ENCODE data around the gene CDH4. TPM values are rescaled to one million over a fixed set of nuclear protein-coding genes. Genes with fewer than 3 reads are reported as not detected.

The CDH4 gene
- total RNA-seq, 1 experiment from 2014 or later, result 3.9 TPM

DNA sequence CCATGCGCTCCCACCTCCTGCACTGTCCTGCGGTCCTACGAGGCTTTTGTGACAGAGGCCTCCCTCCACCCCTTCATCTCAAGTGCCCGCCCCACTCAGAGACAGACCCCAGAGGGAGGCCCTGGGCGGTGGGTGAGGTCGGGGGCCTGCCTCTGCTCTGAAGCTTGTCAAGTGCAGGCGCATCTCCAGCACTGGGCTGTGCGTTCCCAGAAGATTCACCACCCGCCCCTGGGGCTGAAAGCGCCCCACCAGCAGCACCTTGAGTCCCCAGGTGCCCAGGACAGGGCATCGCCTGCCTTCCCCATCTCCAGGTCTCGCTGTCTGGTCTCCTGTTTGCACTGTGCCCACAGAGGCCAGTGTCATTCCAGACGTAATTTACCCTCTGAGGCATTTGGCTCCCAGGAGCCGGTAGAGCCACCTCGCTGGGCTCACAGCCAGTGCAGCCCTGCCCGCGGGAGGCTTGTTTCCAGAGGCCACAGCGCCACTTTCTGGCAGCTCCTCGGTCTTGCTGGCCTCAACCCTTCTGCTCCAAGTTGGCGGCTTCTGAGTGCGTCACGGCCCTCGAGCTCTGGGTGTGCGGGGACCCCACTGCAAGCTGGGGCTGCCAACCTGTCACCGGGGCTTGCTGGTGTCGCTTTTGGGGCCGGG, 622.5 kb downstream of the CDH4 start:
- peak; percentile 92 for DNase-seq
- Histone ChIP-seq H3K36me3 (replicated peaks; ENCODE audit: control insufficient read depth, insufficient read depth, low read length) (no peaks in the 10 kb centered on the region), H3K4me3 (ENCODE audit: insufficient read depth, low read depth, low read length) (no peak overlapping the region)

DNA sequence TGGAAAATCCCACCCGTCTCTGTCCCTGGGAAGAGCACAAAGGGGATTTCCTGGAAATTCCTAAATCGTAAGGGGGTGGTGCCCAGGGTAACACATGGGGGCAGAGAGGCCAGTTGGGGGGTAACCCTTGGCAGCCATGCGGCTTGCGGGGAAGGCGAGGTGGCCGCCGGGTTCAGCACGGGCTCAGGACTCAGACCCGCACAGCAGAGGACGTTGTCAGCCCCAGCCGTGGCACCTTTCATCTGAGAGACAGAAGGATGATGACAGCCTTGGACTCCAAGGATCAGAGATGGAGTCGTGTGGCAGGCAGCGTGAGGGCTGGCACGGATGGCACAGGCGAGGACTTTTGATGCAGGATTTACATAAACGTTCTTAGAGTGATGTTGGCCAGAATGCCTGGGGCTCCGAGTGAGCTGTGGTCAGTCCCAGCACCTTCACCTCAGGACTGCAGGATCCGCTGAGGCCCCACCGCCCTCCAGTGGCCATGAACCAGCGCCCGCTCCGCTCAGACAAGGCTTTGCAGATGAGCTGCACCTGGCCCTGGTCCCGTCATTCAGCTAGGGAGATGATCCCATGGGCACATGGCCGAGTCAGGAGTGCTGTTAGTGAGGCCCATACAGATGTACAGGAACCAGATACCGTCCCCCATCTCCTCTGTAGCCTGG, 623.3 kb downstream of the CDH4 start:
- no peak overlapping the region for H3K4me3 ChIP-seq (ENCODE audit: insufficient read depth, low read depth, low read length)
- DNase-seq, result peak; percentile 80
- H3K36me3 ChIP-seq (replicated peaks; ENCODE audit: control insufficient read depth, insufficient read depth, low read length), result no peaks in the 10 kb centered on the region

More for the DNA sequence above, 622.5 kb downstream of the CDH4 start:
- no peaks in the 10 kb centered on the region for H3K27me3 ChIP-seq (ENCODE audit: control insufficient read depth, insufficient read depth, low read length)

DNA sequence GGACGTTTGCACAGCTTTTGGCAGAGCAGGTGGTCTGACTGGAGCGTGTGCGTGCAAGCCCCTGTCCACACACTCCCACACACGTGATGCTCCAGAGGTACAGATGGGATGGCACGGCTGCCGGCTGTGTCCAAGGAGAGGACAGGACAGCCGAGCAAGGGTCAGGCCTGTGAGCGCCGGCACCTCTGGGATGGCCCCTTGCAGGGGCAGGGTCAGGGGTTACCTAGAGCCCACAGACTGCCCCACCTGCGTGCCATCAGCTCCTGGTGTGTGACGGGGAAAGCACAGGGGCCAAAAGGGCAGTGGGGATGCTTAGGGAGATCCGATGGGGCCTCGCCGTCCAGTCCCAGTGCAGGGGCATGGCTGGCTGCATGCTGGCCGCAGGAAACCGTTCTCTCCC, 623.9 kb downstream of the CDH4 start:
- no peaks in the 10 kb centered on the region for H3K36me3 ChIP-seq (replicated peaks; ENCODE audit: control insufficient read depth, insufficient read depth, low read length)
- no peaks in the 10 kb centered on the region for H3K27me3 ChIP-seq (ENCODE audit: control insufficient read depth, insufficient read depth, low read length)
- no peak for DNase-seq
- H3K4me3 ChIP-seq (ENCODE audit: insufficient read depth, low read depth, low read length), result no peak overlapping the region

More for the DNA sequence above, 623.3 kb downstream of the CDH4 start:
- H3K27me3 ChIP-seq (ENCODE audit: control insufficient read depth, insufficient read depth, low read length), result no peaks in the 10 kb centered on the region

DNA sequence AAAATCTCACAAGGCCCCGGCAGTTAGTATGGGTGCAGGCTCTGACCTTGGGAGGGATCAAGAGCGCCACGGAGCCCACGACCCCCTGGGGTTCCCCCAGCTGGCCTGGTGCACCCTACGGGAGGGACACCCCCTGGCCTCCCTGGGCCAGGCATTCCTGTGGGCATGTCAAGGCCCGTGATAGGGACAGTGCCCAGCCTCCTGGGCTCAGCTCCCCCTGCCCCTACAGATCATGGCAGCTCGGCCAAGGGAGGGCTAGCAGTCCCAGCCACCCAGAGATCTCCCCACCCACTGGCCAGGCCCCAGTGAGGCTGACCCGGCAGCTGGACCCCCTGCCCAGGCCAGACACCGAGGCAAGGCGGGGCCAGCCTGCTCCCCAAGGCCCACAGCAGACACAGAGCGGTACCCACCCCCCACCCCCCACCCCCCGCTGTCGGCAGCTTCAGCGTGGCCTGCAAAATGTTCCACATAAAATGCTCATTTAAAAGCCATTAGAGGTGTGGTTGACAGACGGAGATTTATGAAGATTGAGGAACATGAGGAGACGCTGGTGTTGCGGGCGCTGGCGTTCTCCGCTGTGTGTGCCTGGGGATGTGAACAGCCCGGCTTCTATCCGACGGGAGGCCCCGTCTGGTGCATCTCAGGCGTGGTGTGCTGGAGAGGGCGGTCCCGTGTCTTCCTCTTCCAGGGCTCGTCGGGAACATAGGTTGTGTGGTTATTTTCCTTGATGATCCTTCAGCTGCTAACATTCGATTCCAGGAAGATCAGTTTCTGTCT, 625.1 kb downstream of the CDH4 start:
- DNase-seq, result no peak
- Histone ChIP-seq H3K36me3 (replicated peaks; ENCODE audit: control insufficient read depth, insufficient read depth, low read length) (no peaks in the 10 kb centered on the region), H3K27me3 (ENCODE audit: control insufficient read depth, insufficient read depth, low read length) (no peaks in the 10 kb centered on the region), H3K4me3 (ENCODE audit: insufficient read depth, low read depth, low read length) (no peak overlapping the region)

DNA sequence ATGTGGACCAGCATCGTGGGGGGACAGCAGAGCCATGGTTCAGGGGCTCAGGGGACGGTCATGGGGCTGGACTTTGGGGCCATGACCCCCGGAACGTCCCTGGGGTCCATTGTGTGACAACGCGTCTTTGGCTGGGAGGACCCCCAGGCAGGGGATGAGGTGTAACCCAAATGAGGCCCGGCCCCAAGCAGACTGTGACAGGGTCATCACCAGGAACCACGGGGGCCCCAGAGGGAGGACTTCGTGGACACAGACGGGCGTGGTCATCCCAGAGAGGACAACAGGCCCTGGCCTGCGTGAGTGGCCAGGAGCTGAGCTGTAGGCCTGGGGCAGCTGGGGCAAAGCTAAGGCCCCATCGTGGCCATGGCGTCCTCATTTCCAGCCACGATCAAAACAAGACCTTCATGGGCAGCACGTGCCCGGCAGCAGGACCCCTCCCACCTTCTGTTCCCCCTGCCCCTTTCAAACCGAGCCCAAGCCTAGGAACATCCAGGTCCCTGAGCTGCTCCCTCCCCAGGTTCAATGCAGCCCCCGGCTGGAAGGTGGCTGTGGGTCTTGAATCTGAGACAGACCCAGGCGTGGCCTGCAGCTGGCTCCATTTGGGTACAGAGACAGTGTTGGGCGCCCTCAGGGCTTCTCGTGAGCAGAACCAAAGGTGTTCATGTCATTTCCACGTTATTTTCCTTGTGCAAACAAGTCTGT, 625.9 kb downstream of the CDH4 start:
- Histone ChIP-seq H3K27me3 (ENCODE audit: control insufficient read depth, insufficient read depth, low read length) (no peaks in the 10 kb centered on the region), H3K36me3 (replicated peaks; ENCODE audit: control insufficient read depth, insufficient read depth, low read length) (no peaks in the 10 kb centered on the region), H3K4me3 (ENCODE audit: insufficient read depth, low read depth, low read length) (no peak overlapping the region)
- no peak for DNase-seq

DNA sequence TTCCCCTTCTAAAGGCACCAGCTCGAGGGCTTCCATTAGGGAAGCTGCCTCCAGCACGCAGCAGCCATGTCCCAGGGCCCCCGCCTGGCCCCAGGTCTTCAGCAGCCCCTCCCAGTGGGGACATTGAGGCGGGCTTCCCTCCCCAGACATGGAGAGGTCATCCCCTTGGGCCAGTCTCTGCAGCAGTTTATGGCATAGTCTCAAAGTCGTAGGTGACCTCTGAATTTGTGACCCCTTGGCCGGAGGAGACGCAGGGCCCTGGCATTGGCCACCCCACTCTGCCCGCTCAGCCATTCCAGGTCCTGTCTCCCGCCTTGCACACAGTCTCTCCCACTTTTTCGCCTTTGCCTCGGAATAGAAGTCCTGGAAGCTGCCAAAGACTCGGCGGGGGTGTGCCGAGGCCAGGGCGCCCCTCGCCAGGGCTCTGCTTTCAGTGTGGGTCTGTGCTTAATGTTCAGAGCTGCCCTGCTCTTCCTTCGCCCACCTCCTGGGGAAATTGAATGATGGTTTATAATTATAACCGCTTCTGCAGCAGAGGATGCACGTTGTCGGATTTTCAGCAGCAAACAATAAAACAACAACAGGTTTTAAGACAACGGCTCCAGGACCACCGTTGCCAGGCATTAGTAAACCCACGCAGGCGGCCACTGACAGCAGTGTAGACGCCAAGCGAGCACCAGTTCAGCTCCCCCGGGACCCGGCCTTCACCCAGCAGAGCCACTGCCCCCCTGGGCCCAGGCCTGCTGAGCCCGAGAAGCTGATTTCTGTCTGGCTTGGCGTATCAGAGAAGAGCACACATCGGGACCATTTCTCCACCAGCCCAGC, 626.6 kb downstream of the CDH4 start:
- Histone ChIP-seq H3K36me3 (replicated peaks; ENCODE audit: control insufficient read depth, insufficient read depth, low read length) (no peaks in the 10 kb centered on the region), H3K27me3 (ENCODE audit: control insufficient read depth, insufficient read depth, low read length) (no peaks in the 10 kb centered on the region), H3K4me3 (ENCODE audit: insufficient read depth, low read depth, low read length) (no peak overlapping the region)
- no peak for DNase-seq

DNA sequence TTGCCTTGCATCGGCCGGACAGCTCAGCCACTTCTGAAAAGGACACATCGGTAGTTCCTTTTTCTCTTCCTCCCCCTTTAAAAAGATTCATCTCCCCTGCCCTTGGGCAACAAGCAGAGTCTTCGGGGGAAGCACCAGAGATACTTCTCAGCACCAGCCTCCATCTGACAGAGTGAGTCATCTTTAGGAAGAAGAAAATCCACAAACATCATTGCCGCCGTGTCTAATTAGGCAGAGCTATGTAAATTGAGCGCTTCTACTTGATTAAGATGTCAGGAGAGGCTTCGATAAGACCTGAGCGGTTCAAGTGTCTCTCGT, 627.2 kb downstream of the CDH4 start:
- no peaks in the 10 kb centered on the region for H3K36me3 ChIP-seq (replicated peaks; ENCODE audit: control insufficient read depth, insufficient read depth, low read length)
- H3K27me3 ChIP-seq (ENCODE audit: control insufficient read depth, insufficient read depth, low read length), result no peaks in the 10 kb centered on the region
- no peak for DNase-seq
- no peak overlapping the region for H3K4me3 ChIP-seq (ENCODE audit: insufficient read depth, low read depth, low read length)

DNA sequence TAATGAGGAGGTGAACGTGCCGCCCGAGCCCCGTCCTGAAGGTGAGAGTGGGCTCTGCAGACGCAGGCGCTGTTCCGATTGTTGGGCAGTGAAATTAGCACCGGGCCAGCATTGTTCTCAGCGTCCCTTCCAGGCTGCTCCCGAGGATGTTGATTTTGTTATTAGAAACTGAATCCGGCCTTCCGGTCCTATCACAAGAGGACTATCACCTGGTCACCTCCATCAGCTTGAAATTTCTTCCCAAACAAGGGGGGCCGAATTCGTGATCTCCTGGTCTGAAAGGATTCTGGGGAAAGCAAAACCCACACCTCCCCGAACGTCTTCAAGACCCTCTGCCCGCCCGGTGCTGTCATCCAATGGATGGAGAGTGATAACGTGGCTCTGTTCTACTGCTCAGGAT, 627.6 kb downstream of the CDH4 start:
- Histone ChIP-seq H3K27me3 (ENCODE audit: control insufficient read depth, insufficient read depth, low read length) (no peaks in the 10 kb centered on the region), H3K36me3 (replicated peaks; ENCODE audit: control insufficient read depth, insufficient read depth, low read length) (no peaks in the 10 kb centered on the region), H3K4me3 (ENCODE audit: insufficient read depth, low read depth, low read length) (no peak overlapping the region)
- DNase-seq, result no peak

DNA sequence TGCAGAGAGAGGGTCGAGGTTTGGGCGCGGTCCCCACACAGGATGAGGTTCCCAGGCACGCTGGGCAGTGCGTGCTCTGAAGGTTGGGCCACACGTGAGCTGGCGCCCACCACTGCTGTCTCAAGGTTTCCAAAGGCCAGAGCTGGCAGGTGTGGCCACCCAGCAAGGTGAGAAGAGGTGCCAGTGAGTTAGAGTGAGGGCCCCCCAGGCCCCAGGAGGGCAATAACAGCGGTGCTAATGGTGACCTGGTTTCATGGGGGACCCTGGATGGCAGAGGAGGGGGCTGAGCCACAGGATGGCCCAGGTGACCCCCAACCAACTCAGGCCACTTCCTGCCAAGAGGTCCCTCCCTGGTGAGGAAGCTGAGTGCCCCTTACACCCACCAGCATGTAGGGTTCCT, 628.6 kb downstream of the CDH4 start:
- H3K36me3 ChIP-seq (replicated peaks; ENCODE audit: control insufficient read depth, insufficient read depth, low read length), result no peaks in the 10 kb centered on the region
- no peak for DNase-seq
- no peaks in the 10 kb centered on the region for H3K27me3 ChIP-seq (ENCODE audit: control insufficient read depth, insufficient read depth, low read length)
- H3K4me3 ChIP-seq (ENCODE audit: insufficient read depth, low read depth, low read length), result no peak overlapping the region

DNA sequence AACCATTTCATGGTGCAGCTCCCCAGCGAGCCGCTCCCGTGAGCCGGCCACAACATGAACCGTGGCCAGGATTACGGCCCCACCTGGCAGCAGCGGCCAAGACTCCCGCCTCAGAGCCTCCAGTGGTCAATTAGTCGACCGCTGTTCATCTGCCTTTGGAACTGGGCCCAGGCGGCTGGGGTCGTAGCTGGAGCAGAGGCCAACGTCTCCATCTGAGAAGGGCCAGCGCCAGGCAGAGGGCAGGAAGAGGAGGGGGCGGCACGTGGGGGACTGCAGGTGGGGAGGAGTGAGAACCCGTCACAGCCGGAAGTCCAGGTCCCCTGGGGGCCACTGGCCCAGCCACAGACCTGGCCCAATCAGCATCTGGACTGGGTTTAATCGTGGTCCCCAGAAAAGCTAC, 629.4 kb downstream of the CDH4 start:
- H3K36me3 ChIP-seq (replicated peaks; ENCODE audit: control insufficient read depth, insufficient read depth, low read length), result no peaks in the 10 kb centered on the region
- H3K4me3 ChIP-seq (ENCODE audit: insufficient read depth, low read depth, low read length), result no peak overlapping the region
- no peaks in the 10 kb centered on the region for H3K27me3 ChIP-seq (ENCODE audit: control insufficient read depth, insufficient read depth, low read length)
- no peak for DNase-seq

DNA sequence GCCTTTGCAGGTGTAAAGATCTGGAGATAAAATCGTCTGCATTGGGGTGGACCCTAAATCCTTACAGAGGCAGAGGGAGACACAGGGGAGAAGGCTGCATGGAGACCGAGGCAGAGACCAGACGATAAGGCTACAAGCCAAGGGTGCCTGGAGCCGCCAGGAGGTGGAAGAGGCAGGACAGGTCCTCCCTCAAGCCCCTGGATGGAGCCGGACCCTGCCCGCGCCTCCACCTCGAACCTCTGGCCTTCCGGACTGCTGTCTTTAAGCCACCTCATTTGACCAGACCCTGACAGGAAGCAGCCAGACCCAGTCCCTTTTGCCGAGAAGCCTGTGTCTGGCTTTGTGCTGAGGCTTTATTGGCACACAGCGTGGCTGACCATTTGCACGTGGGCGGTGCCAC, 629.8 kb downstream of the CDH4 start:
- Histone ChIP-seq H3K27me3 (ENCODE audit: control insufficient read depth, insufficient read depth, low read length) (no peaks in the 10 kb centered on the region), H3K36me3 (replicated peaks; ENCODE audit: control insufficient read depth, insufficient read depth, low read length) (no peaks in the 10 kb centered on the region), H3K4me3 (ENCODE audit: insufficient read depth, low read depth, low read length) (no peak overlapping the region)
- DNase-seq, result no peak

DNA sequence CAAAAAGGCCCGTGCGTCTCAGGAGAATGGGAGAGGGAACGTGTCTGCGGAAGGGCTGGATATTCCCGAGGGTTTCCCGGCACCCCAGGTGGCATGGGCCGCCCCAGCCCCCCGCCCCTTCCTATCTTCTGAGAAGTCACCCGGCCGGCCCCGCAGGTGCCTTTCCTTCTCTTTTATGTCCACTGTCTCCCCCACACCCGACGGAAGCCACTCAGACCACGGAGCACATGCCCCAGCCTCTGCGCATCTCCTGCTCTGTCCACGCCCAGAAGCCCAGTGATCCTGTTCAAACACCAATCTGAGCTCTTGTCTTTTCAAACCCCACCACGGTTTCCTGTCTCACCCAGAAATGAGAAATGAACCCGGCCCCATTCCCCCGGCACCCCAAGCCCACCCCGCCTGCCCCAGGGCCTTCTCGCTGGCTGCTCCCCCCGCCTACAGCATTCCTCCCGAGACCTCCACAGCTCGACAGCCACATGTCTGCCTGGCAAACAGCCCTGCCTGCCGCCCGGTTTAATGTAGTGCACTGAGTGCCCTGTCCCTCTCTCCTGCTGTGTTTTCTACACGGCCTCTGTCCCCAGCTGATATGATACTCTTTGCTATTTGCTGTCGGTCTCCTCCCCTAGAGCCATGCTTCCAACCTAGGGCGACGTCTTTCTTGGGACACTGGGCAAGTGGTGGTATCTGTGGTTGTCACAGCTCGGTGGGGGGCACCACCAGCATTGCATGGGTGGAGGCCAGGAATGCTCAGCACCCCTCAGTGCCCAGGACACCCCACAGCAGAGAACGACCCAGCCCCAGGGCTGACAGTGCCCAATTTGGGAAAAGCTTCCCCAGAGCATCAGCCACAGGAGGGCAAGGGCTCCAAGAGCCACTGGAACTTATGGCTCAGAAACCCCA, 630.9 kb downstream of the CDH4 start:
- DNase-seq, result no peak
- Histone ChIP-seq H3K4me3 (ENCODE audit: insufficient read depth, low read depth, low read length) (no peak overlapping the region), H3K36me3 (replicated peaks; ENCODE audit: control insufficient read depth, insufficient read depth, low read length) (no peaks in the 10 kb centered on the region), H3K27me3 (ENCODE audit: control insufficient read depth, insufficient read depth, low read length) (no peaks in the 10 kb centered on the region)

DNA sequence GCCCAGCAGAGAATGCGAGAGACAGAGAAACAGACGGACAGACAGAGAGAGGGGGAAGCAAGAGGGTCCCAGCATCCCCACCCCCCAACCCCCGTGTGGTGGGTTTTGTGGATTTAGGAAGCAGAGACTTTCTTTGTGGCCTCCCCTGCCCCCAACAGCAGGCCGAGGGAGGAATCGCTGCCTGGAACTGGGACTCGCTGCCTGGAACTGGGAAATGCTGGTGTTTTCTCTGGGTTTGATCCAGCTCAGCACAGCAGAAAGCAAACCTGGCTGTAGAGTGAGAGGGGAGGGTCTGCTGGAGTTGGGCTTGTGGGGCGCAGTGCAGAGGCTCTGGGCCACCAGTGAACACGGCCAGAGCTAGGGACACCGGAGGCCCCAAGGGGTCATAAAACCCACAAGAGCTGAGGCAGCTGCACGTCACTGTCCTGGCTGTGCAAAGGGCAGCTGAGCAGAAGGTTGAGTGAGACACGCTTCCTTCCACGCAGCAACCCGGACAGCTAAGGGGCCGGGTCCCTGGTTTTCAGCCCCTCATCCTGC, 631.9 kb downstream of the CDH4 start:
- H3K27me3 ChIP-seq (ENCODE audit: control insufficient read depth, insufficient read depth, low read length), result no peaks in the 10 kb centered on the region
- no peak for DNase-seq
- no peak overlapping the region for H3K4me3 ChIP-seq (ENCODE audit: insufficient read depth, low read depth, low read length)
- no peaks in the 10 kb centered on the region for H3K36me3 ChIP-seq (replicated peaks; ENCODE audit: control insufficient read depth, insufficient read depth, low read length)
